Activated CD4-positive, alpha-beta T cell treated with anti-CD3 and anti-CD28 coated beads for 1 hour (primary cell): ENCODE results near the gene CACNA2D3.

Source experiments
- DNase-seq: peaks from one replicate; pipeline ENCODE4 v3.0.0-alpha.2; 2020

CACNA2D3 gene

DNA sequence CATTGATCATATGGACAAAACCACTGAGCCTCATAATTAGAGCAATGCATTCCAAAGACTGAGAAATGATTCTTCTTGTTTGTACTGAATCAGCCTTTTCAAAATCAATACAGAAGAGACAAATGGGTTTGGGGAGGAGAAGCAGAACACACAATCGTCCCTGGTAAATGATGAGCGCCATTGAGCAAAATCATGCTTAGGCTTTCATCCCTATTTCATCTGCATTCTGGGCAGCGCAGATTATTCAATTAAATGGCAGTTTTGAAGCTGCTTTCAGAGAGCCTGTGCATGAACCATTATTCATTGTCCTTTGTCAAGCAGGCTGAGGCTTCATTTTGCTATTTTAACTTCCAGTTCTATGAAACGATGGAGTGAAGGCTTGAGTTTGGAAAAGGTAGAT is 371.9 kb downstream of the CACNA2D3 start:
- DNase-seq: no peak

DNA sequence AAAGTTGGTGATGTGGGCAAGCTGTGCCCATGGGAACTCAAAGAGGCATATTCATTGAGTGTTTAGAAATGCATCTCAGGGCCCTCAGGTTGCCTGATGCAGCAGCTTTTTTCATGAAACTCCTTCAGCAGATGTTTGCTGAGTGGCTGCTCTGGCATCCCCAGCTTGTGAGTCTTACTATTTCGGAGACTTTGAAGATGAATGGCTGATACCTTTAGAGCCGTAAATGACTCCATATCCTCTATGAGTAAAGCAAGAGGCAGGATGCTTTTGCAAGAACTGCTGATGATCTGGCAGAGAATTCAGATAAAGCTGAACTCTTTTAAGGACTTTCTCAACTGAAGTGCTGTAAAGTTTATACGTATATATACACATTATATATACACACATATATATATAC is 384.3 kb downstream of the CACNA2D3 start:
- DNase-seq: no peak

DNA sequence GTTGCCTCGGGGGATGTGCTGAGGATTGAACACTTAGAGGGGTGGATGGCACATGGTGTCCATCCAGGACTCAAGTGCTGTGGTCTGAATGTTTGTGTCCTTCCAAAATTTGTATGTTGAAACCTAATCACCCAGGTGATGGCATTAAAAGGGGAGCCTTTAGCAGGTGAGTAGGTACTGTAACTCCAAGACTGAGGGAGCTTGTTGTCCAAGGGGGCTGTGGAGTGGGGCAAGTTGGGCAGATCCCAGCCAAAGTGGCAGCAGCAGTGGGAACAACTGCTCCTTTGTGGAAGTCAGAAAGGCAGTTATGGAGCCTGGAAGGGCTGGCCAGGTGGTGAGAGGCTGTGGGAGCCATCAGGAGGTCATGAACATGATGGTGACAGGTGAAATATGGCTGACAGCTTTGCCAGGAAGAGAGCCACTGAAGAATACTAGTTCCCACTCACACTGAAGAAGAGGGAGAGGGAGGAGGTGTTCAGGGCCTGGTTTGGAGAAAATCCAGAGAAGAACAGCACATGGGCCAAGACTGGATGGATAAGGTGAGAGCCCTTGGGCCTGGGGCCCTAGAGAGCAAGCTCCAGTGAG is 385.6 kb downstream of the CACNA2D3 start:
- no peak for DNase-seq

DNA sequence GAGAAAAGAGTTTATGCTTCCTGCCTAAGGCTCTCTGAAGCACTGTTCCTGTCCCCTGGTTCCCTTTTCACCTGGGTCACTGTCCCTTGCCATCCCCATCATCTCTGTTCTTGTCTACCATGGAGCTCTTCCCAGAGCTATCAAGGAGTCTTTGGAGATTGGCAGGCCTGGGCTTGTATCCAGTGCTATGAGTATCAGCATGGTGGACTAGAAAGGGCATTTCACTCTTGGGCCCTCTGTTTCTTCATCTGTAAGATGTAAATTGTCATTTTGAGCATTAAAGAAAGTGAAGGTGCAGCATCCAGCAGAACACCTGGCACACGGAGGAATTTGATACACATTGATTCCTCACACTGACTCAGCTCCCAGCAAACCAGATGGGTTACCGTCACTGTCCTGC is 388.2 kb downstream of the CACNA2D3 start:
- no peak for DNase-seq

DNA sequence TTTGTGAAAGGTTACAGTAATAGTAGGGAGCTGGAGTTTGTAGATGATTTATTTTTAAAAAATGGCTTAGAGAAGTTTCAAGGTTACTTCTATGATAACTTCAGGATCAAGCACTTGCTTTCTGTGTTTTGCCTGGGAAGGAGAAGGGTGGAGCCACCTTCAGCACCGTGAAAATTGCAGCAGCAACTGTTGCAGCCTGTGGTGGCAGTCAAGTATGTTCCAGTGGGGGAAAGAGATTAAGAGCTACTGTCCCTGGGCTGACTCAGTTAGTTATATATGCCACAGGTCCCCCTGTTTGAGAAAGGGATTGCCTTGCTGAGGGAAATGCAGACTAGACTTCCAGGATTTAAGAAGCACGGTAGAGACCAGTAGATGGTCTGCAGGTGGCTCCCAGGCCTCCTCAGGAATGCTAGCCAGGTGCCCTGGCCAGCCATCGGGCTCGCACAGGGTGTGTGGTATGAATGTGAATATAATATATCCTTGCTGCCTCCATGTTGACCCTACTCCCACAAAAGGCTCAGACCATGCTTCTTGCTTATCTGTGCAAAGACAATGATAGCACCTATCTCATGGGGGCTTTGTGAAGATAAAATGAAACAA is 389.5 kb downstream of the CACNA2D3 start:
- DNase-seq: no peak

DNA sequence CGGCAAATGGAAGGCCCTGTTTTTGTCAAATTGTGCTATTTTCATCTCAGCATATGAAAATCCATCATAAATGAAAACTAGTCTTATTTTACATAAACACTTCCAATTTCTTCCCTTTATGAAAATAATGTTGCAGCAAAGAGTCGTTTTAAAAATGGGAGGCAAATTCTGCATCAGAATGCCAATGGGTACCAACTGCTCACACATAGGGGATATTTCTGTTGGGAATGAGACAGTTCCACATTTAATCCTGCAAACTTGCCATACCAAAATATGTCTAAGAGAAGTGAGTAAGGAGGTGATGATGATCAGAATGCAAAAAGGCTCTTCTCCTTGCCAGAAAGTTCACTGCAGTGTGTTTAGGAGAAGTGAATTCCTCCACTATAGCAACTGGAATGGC is 391.7 kb downstream of the CACNA2D3 start:
- no peak for DNase-seq

DNA sequence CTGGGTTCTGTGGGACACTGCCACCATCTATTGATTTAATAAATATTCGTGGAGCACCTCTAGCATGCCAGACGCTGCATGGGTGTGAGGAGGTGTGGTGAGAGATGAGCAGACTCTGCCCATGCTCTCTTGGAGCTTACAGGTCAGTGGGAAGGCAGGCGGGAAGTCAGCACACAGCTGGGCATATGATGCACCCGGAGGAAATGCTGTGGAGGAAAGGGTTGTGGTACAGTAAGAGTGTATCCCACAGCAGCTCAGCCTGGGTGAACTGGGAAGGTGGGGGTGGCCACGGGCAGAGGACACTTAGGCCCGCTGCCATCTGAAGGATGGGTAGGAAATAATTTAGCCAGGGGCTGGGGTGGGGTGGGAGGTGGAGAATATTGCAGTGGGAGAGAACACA is 392.1 kb downstream of the CACNA2D3 start:
- no peak for DNase-seq

DNA sequence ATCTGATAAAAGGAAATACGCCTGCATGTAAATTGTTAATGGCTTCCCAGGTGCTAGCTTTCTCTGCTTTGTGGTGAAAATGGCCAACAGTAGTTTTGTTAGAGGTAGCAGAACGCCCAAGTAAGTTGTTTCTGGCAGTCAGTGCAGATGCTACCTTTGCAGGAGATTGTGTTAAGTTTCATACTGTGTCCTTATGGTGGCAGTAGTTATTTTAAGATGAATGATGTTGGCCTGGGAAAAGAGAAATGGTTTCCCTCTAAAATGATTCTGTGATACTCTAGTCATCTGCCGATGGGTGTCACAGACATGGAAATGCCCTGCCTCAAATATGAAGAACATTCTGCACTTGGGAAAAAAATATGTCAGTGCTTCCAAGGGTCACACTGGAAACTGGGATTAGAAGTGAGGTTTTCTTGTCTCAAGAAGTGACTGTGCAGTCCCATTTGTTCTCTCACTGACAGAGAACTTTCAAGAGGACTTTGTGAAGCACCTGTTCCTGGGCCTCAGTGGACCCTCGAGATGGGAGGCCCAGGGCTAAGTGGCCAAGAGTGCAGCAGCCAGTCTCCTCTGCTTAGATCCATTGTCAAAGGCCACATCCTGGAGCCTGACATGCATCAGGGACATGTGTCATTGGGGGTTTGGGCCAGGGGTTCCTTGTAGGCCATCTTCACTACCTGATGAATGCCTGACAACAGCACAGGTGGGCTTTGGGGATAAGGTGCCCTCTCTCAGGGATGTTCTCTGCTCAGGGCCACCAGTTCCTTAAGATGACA is 393.3 kb downstream of the CACNA2D3 start:
- DNase-seq: no peak

DNA sequence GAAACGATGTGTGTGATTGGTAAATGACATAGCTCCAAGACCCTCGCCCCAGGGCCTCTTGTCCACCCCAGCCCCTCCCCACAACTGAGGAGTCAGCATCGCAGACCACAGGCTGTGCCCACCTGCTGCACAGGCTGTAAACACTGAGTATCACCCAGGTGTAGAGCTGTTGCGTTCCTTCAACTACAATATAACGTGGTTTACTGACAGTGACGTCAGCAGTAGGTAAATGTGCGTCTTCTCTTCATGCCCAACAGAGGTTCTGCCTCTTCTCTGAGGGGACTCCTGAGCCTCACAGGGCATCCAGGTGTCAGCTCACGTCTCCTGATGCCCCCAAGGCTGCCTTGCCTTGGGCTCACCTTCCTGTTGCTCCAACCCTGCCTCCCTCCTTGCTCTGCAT is 395.1 kb downstream of the CACNA2D3 start:
- DNase-seq: no peak

DNA sequence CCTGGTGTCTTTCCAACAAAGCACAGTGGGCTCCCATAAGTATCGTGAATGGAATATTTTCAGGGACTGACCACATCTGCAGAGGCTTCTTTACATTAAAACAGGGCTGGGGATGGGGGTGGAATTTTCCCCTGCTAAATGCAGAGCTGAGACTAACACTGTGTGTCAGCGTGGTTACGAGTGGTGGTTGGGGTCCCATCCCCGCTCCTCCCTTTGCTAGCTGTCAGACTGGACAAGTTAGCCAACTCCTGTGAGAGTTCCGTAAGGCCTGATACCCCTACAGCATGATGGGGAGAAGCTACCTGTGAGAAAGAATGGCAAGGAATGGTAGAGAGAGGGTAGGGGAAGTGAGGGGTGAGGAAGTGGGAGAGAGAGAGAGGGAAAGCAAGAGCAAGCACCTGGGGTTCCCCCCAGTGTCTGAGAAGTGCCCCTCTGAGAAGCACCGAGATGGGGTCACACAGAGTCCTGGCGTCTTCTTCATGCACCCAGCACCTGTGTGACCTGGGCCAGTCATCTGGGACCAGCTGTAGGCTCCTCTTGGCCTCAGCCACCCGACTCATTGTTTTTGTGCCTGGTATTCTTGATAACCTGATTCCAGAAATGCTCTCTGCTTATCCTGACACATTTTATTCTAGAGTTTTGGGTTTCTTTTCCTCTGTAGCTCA is 395.8 kb downstream of the CACNA2D3 start:
- no peak for DNase-seq

DNA sequence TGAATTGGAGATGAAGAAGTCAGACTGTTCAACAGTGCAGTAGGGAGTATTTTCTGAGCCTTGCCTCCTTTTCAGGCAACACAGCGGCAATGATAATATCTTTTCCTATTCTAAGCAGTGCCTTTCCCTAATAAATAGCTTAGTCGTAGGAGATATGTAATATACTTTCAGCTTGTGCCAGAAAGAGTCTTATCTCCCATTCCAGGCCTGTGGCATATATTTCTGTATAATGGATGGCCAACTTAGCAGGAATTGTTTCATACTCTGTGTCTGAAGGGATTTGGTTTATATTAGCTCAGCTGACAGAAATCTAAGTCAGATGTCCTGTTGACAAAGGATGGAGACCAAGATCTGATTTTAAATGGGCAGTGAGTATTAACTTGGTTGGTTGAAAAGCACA is 397.1 kb downstream of the CACNA2D3 start:
- no peak for DNase-seq

DNA sequence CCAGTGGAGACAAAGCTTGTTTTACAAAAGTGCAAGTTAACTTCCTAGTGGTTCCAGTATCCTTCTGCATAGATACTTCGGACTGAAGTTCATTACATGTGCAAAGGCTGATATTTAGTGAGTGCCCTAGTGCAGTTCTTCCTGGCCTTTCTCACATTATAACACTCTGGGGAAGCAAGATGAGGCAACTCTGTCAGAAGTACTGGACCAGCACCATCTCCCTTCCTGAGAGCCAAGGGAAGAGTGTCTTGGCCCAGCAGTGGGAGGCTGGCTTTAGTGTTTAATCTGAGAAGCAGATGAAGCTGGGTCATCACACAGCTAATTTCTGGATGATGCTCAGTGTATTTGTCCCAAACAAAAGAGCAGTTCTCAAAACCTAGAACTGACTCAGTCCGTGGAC is 397.7 kb downstream of the CACNA2D3 start:
- no peak for DNase-seq

DNA sequence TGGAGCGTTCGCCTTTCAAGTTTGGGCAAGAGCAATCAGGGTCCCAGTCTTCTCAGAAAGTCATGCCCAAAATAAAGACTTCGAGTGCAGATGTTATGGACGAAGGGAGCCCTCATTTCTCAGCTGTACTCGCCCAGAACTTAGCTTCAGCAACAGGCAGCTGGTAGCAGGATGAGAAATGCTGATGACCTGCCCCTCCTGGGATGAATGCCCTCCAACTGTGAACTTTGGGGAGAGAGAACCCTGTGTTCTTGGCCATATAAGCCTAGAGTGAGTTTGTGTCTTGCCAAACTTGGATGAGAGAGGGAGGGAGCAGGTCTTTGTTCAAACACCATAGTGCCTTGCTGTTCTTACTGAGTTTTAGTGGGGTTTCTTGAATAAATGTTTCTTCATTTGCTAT is 405.2 kb downstream of the CACNA2D3 start:
- DNase-seq: no peak

DNA sequence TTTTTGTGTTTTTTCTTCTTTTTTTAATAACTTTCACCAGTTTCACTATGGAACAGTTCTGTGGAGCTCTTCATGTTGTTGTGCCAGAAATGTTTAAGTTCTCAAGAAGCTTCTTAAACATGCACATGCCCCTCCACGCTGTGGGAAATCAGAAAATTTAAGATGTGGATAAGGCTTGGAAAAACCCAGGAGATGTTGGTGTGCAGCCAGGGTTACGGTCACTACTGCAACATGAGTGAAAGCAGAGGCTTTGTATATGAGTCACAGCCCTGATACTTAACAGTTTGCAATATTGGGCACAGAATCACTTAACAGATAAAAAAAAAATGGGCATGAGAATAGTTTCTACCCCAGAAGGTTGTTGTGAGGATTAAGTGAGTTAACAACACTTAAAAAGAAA is 405.6 kb downstream of the CACNA2D3 start:
- no peak for DNase-seq

DNA sequence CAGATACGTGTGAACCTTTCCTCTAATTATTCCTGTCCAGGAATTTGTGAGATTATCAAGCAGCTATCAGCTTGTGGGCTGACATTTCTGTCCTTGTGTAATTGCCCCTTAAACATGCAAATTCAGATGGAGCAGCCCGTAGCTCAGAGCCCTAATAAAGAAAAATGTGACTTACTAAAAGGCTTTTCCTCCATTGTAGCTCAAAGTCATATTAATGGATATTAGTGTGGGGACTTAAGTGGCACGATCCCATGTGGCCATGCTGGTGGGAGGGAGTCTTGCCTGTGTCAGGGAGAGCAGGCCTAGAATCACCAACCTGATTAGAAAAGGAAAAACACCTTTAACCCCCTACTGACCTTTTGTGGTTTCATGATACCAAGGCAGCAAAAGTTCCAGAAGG is 406.3 kb downstream of the CACNA2D3 start:
- DNase-seq: no peak

DNA sequence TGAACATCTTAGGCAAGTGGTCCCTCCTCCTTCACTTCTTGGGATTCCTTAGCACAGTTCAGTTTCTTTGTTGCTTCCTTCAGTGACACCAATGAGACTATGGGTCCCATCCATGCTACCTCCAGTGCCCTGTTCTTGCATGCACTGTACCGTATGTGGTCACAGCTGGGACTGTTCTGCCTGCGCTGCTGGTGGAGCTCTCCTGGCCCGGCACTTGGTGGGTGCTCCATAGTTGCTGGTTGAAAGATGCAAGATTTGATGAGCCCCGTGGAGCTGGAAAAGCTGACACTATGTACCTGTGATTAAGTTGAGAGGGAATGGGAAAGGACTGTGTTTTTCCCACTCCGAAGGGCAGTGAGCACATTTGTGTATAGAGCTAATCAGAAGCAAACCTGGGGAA is 407.7 kb downstream of the CACNA2D3 start:
- DNase-seq: no peak

DNA sequence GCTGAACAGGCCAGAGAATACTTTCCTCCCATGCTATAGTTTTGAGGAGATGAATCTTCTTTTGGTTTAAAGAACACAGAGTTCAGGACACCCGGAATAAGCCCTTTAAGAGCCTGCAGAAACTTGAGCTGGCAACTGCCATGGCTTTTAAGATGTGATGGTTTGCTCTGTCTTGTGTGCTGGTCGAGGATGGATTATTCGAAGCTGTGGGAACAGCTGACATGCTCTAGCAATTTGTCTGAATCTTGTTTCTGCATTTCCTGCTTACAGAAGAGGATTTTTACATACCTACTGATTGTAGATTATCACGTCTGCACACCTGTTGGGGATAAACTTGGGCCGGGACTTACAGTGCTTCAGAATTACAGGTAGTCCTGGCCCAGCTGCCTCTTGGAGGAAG is 408.6 kb downstream of the CACNA2D3 start:
- no peak for DNase-seq

DNA sequence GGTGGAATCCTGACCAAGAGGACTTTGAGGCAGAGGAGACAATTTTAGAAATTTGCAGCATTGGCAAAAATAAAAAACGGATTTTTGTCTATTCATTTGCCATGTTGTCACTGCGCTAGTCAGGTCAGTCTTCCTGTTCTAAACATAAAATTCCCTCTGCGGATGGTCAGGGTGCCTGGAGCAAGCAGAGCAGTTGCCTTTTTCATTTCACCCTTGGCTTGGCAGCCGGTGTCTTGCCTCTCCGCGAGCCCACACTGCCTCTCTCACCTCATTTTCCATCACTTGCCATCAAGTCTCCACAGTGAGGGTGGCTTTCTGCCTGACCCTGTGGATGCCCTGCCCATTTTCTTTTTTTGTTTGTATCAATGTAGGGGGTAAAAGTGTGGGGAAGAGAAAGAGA is 409.4 kb downstream of the CACNA2D3 start:
- no peak for DNase-seq

DNA sequence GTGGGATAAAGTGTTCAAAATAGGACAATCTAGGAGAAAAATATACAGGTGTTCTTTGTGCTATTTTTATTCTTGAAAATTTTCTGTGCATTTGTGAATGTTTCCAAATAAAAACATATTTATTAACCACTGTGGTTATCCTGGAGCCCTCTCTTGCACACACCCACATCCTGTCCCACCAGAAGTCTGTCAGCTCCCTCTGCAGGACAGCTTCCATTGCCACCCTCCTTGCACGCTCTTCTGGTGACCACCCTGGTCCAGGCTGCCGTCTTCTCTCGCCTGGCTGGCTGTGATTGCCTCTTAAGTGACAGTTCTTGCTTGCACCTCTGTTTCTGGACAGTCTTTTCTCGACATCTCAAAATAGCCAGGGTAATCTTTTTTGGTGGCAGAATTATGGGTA is 411.5 kb downstream of the CACNA2D3 start:
- DNase-seq: no peak

DNA sequence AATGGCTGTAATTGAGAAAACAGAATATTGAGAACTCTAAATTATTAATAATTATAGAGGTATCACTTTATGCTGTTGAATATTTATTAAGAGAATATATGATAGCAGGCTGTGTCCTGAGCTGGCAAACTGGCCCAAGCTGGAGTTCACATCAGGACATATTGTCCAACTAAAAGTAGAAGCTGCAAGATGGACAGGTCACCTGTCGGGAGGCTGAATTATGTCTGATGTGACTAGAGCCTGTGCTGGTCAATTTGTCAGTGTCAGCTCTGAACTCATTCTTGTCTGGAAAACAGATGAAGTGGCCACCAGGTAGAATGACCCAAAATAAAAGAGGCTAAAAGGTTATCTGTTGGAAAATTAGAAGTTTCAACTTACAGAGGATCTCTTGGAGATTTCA is 413.3 kb downstream of the CACNA2D3 start:
- DNase-seq: no peak

DNA sequence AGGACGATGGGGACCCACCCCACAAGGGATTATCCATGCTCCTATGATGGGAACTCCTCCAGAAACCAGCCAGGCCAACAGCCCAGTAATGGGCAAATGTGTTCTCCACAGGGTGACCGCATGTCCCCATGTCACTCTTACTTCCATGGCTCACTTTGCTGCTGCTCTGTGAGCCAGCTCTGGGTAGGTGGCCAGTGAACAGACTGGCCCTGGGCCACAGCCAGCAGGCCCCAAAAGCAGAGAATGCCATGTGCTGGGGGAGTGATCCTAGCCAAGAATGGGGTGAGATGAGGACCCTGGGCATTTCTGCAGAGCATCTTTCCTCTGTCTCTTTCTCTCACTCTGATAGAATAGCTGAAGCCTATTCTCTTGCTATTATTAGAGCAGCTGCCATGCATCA is 414.1 kb downstream of the CACNA2D3 start:
- no peak for DNase-seq

DNA sequence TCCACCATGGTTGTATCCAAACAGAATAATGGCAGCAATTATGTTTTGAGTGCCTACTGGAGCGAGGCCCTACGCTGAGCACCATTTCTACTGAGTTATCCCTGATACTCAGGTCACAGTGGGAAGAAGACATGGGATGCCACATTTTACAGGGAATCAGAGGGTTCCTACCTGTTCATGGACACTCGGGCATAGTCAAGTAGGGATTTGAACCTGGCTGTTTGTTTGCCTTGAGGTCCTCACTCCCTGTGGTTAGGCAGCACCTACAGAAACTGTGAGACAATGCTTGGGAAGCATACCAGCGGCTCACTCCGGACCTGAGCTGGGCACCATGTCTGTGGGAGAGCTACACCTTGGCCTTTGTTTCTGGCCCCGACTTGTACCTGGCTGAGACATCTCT is 415.2 kb downstream of the CACNA2D3 start:
- no peak for DNase-seq

DNA sequence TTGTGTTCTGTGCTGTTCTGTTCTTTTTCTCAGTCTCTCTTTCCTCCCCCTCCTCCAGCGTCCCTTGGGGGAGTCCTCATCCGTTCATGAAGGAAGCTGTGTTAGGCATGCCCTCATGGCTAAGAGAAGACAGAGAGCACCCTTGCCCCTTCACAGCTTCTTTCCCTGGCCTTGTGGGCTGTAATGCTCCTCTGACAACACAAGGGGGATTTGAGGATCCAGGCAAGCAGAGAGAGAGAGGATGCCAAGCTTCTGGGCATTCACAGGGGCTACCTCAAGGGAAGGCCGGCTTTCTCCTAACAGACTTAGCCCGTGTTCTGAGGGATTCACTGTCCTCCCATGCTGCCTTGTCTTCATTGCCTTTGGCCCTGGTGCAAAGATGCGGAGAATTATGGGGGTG is 416.0 kb downstream of the CACNA2D3 start:
- no peak for DNase-seq

DNA sequence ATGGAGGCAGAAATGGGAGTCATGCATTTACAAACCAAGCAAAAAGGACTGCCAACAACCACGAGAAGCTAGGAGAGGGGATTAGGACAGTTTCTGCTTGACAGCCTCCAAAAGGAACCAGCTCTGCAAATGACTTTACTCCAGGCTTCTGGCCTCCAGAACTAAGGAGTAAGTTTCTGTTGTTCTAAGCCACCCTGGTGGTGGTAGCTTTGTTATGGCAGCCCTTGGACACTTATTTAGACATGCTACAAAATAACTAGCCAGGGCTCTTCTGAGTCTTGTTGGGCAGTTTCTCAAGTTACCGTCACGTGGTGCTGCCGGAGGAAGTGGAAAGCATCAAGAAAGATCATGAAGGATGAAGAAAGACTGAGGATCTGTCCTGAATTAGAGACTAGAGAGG is 419.0 kb downstream of the CACNA2D3 start:
- DNase-seq: no peak
